Measurements from ENCODE around the gene FBN2. TPM values are rescaled to one million over a fixed set of nuclear protein-coding genes. Genes with fewer than 3 reads are reported as not detected.

Gene FBN2
- total and polyA plus RNA-seq, 9 of the 15 experiments (the other 6 are each of a cell fraction or from before 2014, with no cell fraction given): 0.01 to 0.09 TPM; not detected in 7

- Histone ChIP-seq H3K9me1 (ENCODE audit: control insufficient read depth, insufficient read depth, low read length) (no peaks in the 10 kb centered on the region), H2AFZ (ENCODE audit: low read depth, low read length) (no peak overlapping the region), H3K79me2 (ENCODE audit: control insufficient read depth, insufficient read depth, low read length) (no peaks in the 10 kb centered on the region), H3K36me3 (ENCODE audit: control insufficient read depth, insufficient read depth, low read length) (no peaks in the 10 kb centered on the region), H3K4me1 (replicated peaks in 1 of 2; ENCODE audit: control insufficient read depth in 2 of 2, insufficient read depth in 2 of 2, low read length in 2 of 2) (no peaks in the 10 kb centered on the region), H4K20me1 (replicated peaks; ENCODE audit: control insufficient read depth, insufficient read depth, low read length) (no peaks in the 10 kb centered on the region), H3K9me3 (replicated peaks; ENCODE audit: control insufficient read depth, insufficient read depth, low read depth, low read length) (0 out of 2 replicates have a peak, but pooled peaks cover 1% of the 10 kb centered on the region), H3K27me3 (ENCODE audit: control insufficient read depth in 2 of 2, insufficient read depth in 2 of 2, low read length in 2 of 2) (no peaks in the 10 kb centered on the region), H3K4me3 (no peak overlapping the region), H3K4me2 (ENCODE audit: insufficient read depth, low read length) (no peak overlapping the region), H3K9ac (ENCODE audit: insufficient read depth in 1 of 2, low read depth in 2 of 2, low read length in 2 of 2) (no peak overlapping the region), H3K27ac (ENCODE audit: extremely low read depth, low read depth, low read length) (no peak overlapping the region)
- no peak for TF ChIP-seq SRSF3 (IDR thresholded peaks at IDR 0.05; ENCODE audit: insufficient read depth, low read length)
- TF ChIP-seq PRMT5 (CRISPR knock-in tag; IDR thresholded peaks at IDR 0.05): no peak
- TF ChIP-seq MYNN (IDR thresholded peaks at IDR 0.05): no peak
- TF ChIP-seq MYNN (CRISPR knock-in tag; IDR thresholded peaks at IDR 0.05): no peak
- no peak for TF ChIP-seq TRIM25 (IDR thresholded peaks at IDR 0.05; ENCODE audit: borderline replicate concordance)
- no peak for FAIRE-seq
- in situ Hi-C loops (cut with MboI) (no loop called here), intact Hi-C loops (cut with micrococcal nuclease) (no loop called here)
- no peak for ATAC-seq
- WGBS (ENCODE audit: insufficient coverage, low coverage, missing lambda C conversion rate): 0% methylated on average over 4 of the region's 4 CpGs
- POLR2A ChIA-PET: no interaction called here
- CTCF ChIA-PET (ENCODE audit: low intra/inter-chr PET ratio): no interaction called here
- DNase-seq (ENCODE audit: extremely low read depth in 1 of 4, low spot score in 3 of 4): no peak
- BruUV-seq (replicated peaks): no TSS peak
These were observed 175.7 kb downstream of the FBN2 start for GRCh38 chr5:128362370-128362769.

GRCh38 chr5:128358826-128359225 lies 179.2 kb downstream of the FBN2 start:
- FAIRE-seq (no peak), ATAC-seq (no peak), DNase-seq (ENCODE audit: extremely low read depth in 1 of 4, low spot score in 3 of 4) (no peak)
- POLR2A ChIA-PET: no interaction called here
- H3K4me2 ChIP-seq (ENCODE audit: insufficient read depth, low read length): no peak overlapping the region
- no peak overlapping the region for H3K27ac ChIP-seq (ENCODE audit: extremely low read depth, low read depth, low read length)
- H3K4me1 ChIP-seq (replicated peaks in 1 of 2; ENCODE audit: control insufficient read depth in 2 of 2, insufficient read depth in 2 of 2, low read length in 2 of 2): no peaks in the 10 kb centered on the region
- no peaks in the 10 kb centered on the region for H3K9me1 ChIP-seq (ENCODE audit: control insufficient read depth, insufficient read depth, low read length)
- H3K9ac ChIP-seq (ENCODE audit: insufficient read depth in 1 of 2, low read depth in 2 of 2, low read length in 2 of 2): no peak overlapping the region
- intact Hi-C loops (cut with micrococcal nuclease): no loop called here
- H3K27me3 ChIP-seq (ENCODE audit: control insufficient read depth in 2 of 2, insufficient read depth in 2 of 2, low read length in 2 of 2): no peaks in the 10 kb centered on the region
- no peaks in the 10 kb centered on the region for H3K79me2 ChIP-seq (ENCODE audit: control insufficient read depth, insufficient read depth, low read length)
- no peak overlapping the region for H3K4me3 ChIP-seq
- CTCF ChIA-PET (ENCODE audit: low intra/inter-chr PET ratio): no interaction called here
- 0% methylated on average over 1 of the region's 1 CpG for whole genome bisulfite sequencing (ENCODE audit: insufficient coverage, low coverage, missing lambda C conversion rate)
- no TSS peak for BruUV-seq (replicated peaks)
- no peaks in the 10 kb centered on the region for H4K20me1 ChIP-seq (replicated peaks; ENCODE audit: control insufficient read depth, insufficient read depth, low read length)
- in situ Hi-C loops (cut with MboI): no loop called here
- H2AFZ ChIP-seq (ENCODE audit: low read depth, low read length): no peak overlapping the region
- no peaks in the 10 kb centered on the region for H3K9me3 ChIP-seq (replicated peaks; ENCODE audit: control insufficient read depth, insufficient read depth, low read depth, low read length)
- H3K36me3 ChIP-seq (ENCODE audit: control insufficient read depth, insufficient read depth, low read length): no peaks in the 10 kb centered on the region
- no peak for TF ChIP-seq RAD21 (CRISPR knock-in tag; conservative IDR thresholded peaks at IDR 0.05 in 1 of 2, IDR thresholded peaks at IDR 0.05 in 1 of 2)
